Gastroesophageal sphincter (tissue), 4 donors: Measurements from ENCODE around the gene YPEL5. TPM values are rescaled to one million over a fixed set of nuclear protein-coding genes. Genes with fewer than 3 reads are reported as not detected.

Source experiments
- small RNA-seq, 4 donors: library from RNA; depleted of rRNA; stranded (forward); fragments of <200 nt; gene quantifications; one replicate each; pipeline ENCODE3, GENCODE V24; 2016
- total RNA-seq, 4 donors: library from RNA; depleted of rRNA; stranded (reverse); fragments of >200 nt; gene quantifications; one replicate each; pipeline ENCODE4 v1.1.0, GENCODE V29; 2016

YPEL5 gene
- total RNA-seq, 4 donors from 2014 or later: 109 to 159 (median 136) TPM

Small RNA genes lying within 50 kb of the gene (small RNA-seq; reads per million reads assigned to genes)
- gene SNORA10B: 0 reads per million in 4 donors

Other genes with a start within 250 kb of the YPEL5 start
- gene ALK, start 225.4 kb upstream of the YPEL5 start, total RNA-seq: 1 to 10 TPM in 2 of 4 donors, under 1 TPM in 2; 0.94 to 1.6 (median 1.1) TPM
- gene LBH, start 84.5 kb downstream of the YPEL5 start, total RNA-seq: 100 to 1,000 TPM in 3 of 4 donors, 10 to 100 TPM in 1; 62.3 to 509 (median 348) TPM